IMR-90 (cell line): Measurements from ENCODE around the gene MYO1H. TPM values are rescaled to one million over a fixed set of nuclear protein-coding genes. Genes with fewer than 3 reads are reported as not detected.
"Not testable (repeated sequence)": the region's sequence is repeated elsewhere in the genome, so short reads cannot be mapped to it uniquely, and the experiment has no call there.

Experiments
- ATAC-seq: fragments of 200-7000 bp; cut with Tn5 transposase; 2 replicates; pipeline ENCODE4 v1.9.1; 2020; ENCODE audit warnings: low read depth, mild to moderate bottlenecking, moderate library complexity
- BruUV-seq: library from RNA; stranded (reverse); fragments of 400-500 nt; replicated peaks from 2 replicates; lab custom pipeline; 2021; lab: Mats Ljungman, UMichigan
- CTCF ChIA-PET: fragments of 300-600 bp; formaldehyde crosslinking; extraction: SDS; loops from one replicate; lab custom pipeline; 2021; ENCODE audit warnings: antibody characterized with exemption; lab: Yijun Ruan, JAX
- POLR2A ChIA-PET: fragments of 300-600 bp; sonication (Branson Sonifier 250); formaldehyde crosslinking; loops from one replicate; lab custom pipeline; 2022; ENCODE audit warnings: antibody characterized with exemption; ENCODE audit not compliant: unreplicated experiment; lab: Charles Lee
- DNase-seq: peaks from one replicate; pipeline ENCODE4 v3.0.0; 2013
- H2AFZ ChIP-seq: replicated peaks from 2 replicates; pipeline ENCODE3; 2013; ENCODE audit warnings: low read length, mild to moderate bottlenecking; ENCODE audit not compliant: poor library complexity
- H2AK5ac ChIP-seq: 2 replicates; pipeline ENCODE4 v1.6.1; 2013; ENCODE audit warnings: low read depth, low read length, inconsistent platforms
- H2AK9ac ChIP-seq: replicated peaks from 2 replicates; pipeline ENCODE3; 2013; ENCODE audit warnings: mild to moderate bottlenecking, low read depth, low read length, moderate library complexity; ENCODE audit not compliant: poor library complexity
- H2BK120ac ChIP-seq: 2 replicates; pipeline ENCODE4 v1.6.1; 2013; ENCODE audit warnings: low read depth, low read length, inconsistent platforms
- H2BK15ac ChIP-seq: 3 replicates; pipeline ENCODE4 v1.6.1; 2013; ENCODE audit warnings: low read depth, low read length, inconsistent platforms
- H2BK20ac ChIP-seq: 2 replicates; pipeline ENCODE4 v1.6.1; 2013; ENCODE audit warnings: low read depth, mild to moderate bottlenecking, inconsistent platforms, low read length, moderate library complexity
- H2BK5ac ChIP-seq: 2 replicates; pipeline ENCODE4 v1.6.1; 2013; ENCODE audit warnings: mild to moderate bottlenecking, low read depth, low read length, inconsistent platforms; ENCODE audit not compliant: poor library complexity, severe bottlenecking
- H3K14ac ChIP-seq: replicated peaks from 2 replicates; pipeline ENCODE4 v1.6.1; 2013; ENCODE audit warnings: low read depth, low read length, inconsistent platforms
- H3K18ac ChIP-seq: 2 replicates; pipeline ENCODE4 v1.6.1; 2013; ENCODE audit warnings: low read depth, low read length, control low read depth
- H3K23ac ChIP-seq: 2 replicates; pipeline ENCODE4 v1.6.1; 2013; ENCODE audit warnings: low read depth, low read length, inconsistent platforms
- H3K27ac ChIP-seq: 2 replicates; pipeline ENCODE4 v1.5.1; 2013; ENCODE audit warnings: mild to moderate bottlenecking, control low read depth, low read length; ENCODE audit not compliant: insufficient read depth
- H3K27me3 ChIP-seq: 2 replicates; pipeline ENCODE4 v1.6.1; 2013; ENCODE audit warnings: low read length; ENCODE audit not compliant: control insufficient read depth, insufficient read depth
- H3K36me3 ChIP-seq: 2 replicates; pipeline ENCODE4 v1.6.1; 2013; ENCODE audit warnings: low read length, mixed read lengths; ENCODE audit not compliant: control insufficient read depth, insufficient read depth
- H3K4ac ChIP-seq: 2 replicates; pipeline ENCODE4 v1.6.1; 2013; ENCODE audit warnings: low read depth, low read length, inconsistent platforms
- H3K4me1 ChIP-seq: 2 replicates; pipeline ENCODE4 v1.6.1; 2013; ENCODE audit warnings: low read length, mixed read lengths; ENCODE audit not compliant: control insufficient read depth, insufficient read depth
- H3K4me2 ChIP-seq: 2 replicates; pipeline ENCODE4 v1.6.1; 2013; ENCODE audit warnings: low read depth, mild to moderate bottlenecking, control low read depth, low read length, moderate library complexity
- H3K4me3 ChIP-seq: 2 replicates; pipeline ENCODE4 v1.5.1; 2013; ENCODE audit warnings: low read depth, mild to moderate bottlenecking, control low read depth, low read length, moderate library complexity; ENCODE audit not compliant: insufficient read depth
- H3K56ac ChIP-seq: 2 replicates; pipeline ENCODE4 v1.6.1; 2013; ENCODE audit warnings: low read length, inconsistent platforms; ENCODE audit not compliant: insufficient read depth; ENCODE audit errors: extremely low read depth
- H3K79me1 ChIP-seq, 2 experiments: 2 replicates each; pipeline ENCODE4 v1.6.1; 2013; ENCODE audit warnings: low read length in 2 of 2, inconsistent platforms in 1 of 2, low read depth in 1 of 2
- H3K9ac ChIP-seq: 2 replicates; pipeline ENCODE4 v1.6.1; 2013; ENCODE audit warnings: low read depth, low read length, control low read depth
- H3K9me1 ChIP-seq: 2 replicates; pipeline ENCODE4 v1.6.1; 2013; ENCODE audit warnings: low read length, inconsistent platforms; ENCODE audit not compliant: insufficient read depth
- H3K9me3 ChIP-seq: 2 replicates; pipeline ENCODE4 v1.6.1; 2013; ENCODE audit warnings: low read length; ENCODE audit not compliant: control insufficient read depth, insufficient read depth
- H4K20me1 ChIP-seq: 2 replicates; pipeline ENCODE4 v1.6.1; 2013; ENCODE audit warnings: low read length, inconsistent platforms; ENCODE audit not compliant: insufficient read depth
- H4K5ac ChIP-seq: 2 replicates; pipeline ENCODE4 v1.6.1; 2013; ENCODE audit warnings: mild to moderate bottlenecking, low read depth, low read length, control low read depth
- H4K8ac ChIP-seq, 2 experiments: 2 replicates each; pipeline ENCODE4 v1.6.1; 2013; ENCODE audit warnings: low read depth in 2 of 2, low read length in 2 of 2, control low read depth in 1 of 2, inconsistent platforms in 1 of 2
- H4K91ac ChIP-seq: 2 replicates; pipeline ENCODE4 v1.6.1; 2013; ENCODE audit warnings: low read depth, low read length, inconsistent platforms; ENCODE audit not compliant: insufficient read depth
- WGBS, 2 experiments: methylation state at CpG; one replicate each; pipeline versions ENCODE4 v1.1.5 to v1.1.7; 2013; ENCODE audit warnings: missing lambda C conversion rate in 2 of 2; ENCODE audit not compliant: insufficient read length in 1 of 2; ENCODE audit errors: extremely low coverage in 2 of 2; 5-methylcytosine and 5-hydroxymethylcytosine counted together
- dilution Hi-C: fragments of 300-500 bp; cut with HindIII; formaldehyde crosslinking; loops from one replicate; pipeline ENCODE4 v1.14.3; 2018; ENCODE audit warnings: low sequenced_read_pairs; ENCODE audit not compliant: unreplicated experiment
- in situ Hi-C: fragments of 300-500 bp; cut with MboI; formaldehyde crosslinking; loops from 3 replicates; pipeline ENCODE4 v1.14.3; 2019; ENCODE audit warnings: low sequenced_read_pairs, inconsistent platforms, mixed read lengths
- intact Hi-C: fragments of 100-400 bp; cut with micrococcal nuclease; formaldehyde crosslinking; loops from 2 replicates; pipeline ENCODE4 v1.10.0; 2022
- polyA plus RNA-seq, 3 experiments: library from polyadenylated mRNA; depleted of rRNA; stranded (reverse); fragments of >200 nt; gene quantifications; 2 replicates each; pipeline ENCODE4 v1.2.3, GENCODE V29; 2012; ENCODE audit warnings: low replicate concordance in 1 of 3
- total RNA-seq: library from RNA; depleted of rRNA; stranded (reverse); fragments of >200 nt; gene quantifications from 2 replicates; pipeline ENCODE4 v1.2.3, GENCODE V29; 2012

Gene MYO1H
- total and polyA plus RNA-seq, 2 of the 4 experiments (the other 2 are of a cell fraction), result not detected

DNA sequence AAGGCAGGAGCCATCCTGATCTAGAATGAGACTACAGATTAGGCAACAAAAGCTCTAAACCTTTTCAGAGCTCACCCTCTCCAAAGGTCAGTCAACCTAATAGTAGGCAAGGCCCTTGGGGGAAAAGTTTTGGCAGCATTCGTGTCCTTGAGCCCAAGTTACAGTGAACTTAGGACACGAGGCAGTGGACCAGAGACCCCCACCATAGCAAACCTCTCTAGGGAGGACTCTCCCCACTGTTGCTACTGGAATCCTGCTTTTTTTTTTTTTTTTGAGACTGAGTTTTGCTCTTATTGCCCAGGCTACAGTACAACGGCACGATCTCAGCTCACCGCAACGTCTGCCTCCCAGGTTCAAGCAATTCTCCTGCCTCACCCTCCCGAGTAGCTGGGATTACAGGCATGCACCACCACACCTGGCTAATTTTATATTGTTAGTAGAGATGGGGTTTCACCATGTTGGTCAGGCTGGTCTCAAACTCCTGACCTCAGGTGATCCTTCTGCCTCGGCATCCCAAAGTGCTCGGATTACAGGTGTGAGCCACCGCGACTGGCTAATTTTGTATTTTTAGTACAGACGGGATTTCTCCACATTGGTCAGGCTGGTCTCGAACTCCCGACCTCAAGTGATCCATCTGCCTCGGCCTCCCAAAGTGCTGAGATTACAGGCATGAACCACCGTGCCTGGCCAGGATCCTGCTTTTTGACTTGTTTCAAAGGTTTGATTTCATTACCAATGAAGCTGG lies 126.0 kb downstream of the MYO1H start:
- H2BK20ac ChIP-seq, H2AFZ ChIP-seq, H3K9me3 ChIP-seq, intact Hi-C loops, H3K4me1 ChIP-seq, H4K91ac ChIP-seq, POLR2A ChIA-PET, H3K56ac ChIP-seq, dilution Hi-C loops, H3K4me2 ChIP-seq, H3K27me3 ChIP-seq, H3K18ac ChIP-seq, H2BK120ac ChIP-seq, H2AK9ac ChIP-seq, H3K4ac ChIP-seq, H2BK5ac ChIP-seq, H4K8ac ChIP-seq, H3K27ac ChIP-seq, BruUV-seq, H3K4me3 ChIP-seq, DNase-seq, in situ Hi-C loops, H3K14ac ChIP-seq, H3K9ac ChIP-seq, ATAC-seq, H2BK15ac ChIP-seq, H4K5ac ChIP-seq, H2AK5ac ChIP-seq: not testable (repeated sequence)
- H4K20me1 ChIP-seq, result peaks cover 76% of the 10 kb centered on the region
- H3K9me1 ChIP-seq, result peaks cover 41% of the 10 kb centered on the region
- H3K36me3 ChIP-seq, result peaks cover 25% of the 10 kb centered on the region
- CTCF ChIA-PET, result interaction anchor here (0.9 to 1.1 kb wide), 2 partner anchors 26 to 46 kb away, joined by 3 to 4 read pairs; no protein-coding TSS in a partner anchor
- 91% methylated on average over 10 of the region's 16 CpGs; no CpG with 5 or more reads in 1 of the 2 experiments for WGBS, 2 experiments
- H3K79me1 ChIP-seq, result peaks cover 4 to 83% of the 10 kb centered on the region in 2 experiments; a peak in 3 of 4 replicates
- 0 out of 2 replicates have a peak overlapping the region, but pooled peaks have one; percentile 54 for H3K23ac ChIP-seq
